HAP-1 (cell line): ENCODE measurements around the gene MED26.
A peak's percentile ranks its signal among the peaks of the same experiment; 100 is the strongest.
"Not testable (repeated sequence)": the region's sequence is repeated elsewhere in the genome, so short reads cannot be mapped to it uniquely, and the experiment has no call there.

Source experiments
- DNase-seq, 2 experiments: peaks; one replicate each; pipeline ENCODE4 v3.0.0-alpha.2; 2016 to 2020; ENCODE audit warnings: low spot score in 2 of 2
- H3K27me3 ChIP-seq: fragments of 250-450 bp; sonication (Bioruptor Pico); 2 replicates; pipeline ENCODE4 v1.5.1; 2020; ENCODE audit warnings: low read depth, mild to moderate bottlenecking, moderate library complexity
- H3K36me3 ChIP-seq: fragments of 250-450 bp; sonication (Bioruptor Pico); replicated peaks from 2 replicates; pipeline ENCODE4 v1.5.1; 2020; ENCODE audit warnings: mild to moderate bottlenecking
- H3K4me1 ChIP-seq: fragments of 250-450 bp; sonication (Bioruptor Pico); 2 replicates; pipeline ENCODE4 v1.5.1; 2020; ENCODE audit warnings: mild to moderate bottlenecking
- H3K4me3 ChIP-seq: fragments of 250-450 bp; sonication (Bioruptor Pico); 2 replicates; pipeline ENCODE4 v1.5.1; 2020; ENCODE audit warnings: mild to moderate bottlenecking, moderate library complexity
- H3K9me3 ChIP-seq: fragments of 250-450 bp; sonication (Bioruptor Pico); 2 replicates; pipeline ENCODE4 v1.5.1; 2020; ENCODE audit warnings: mild to moderate bottlenecking, moderate library complexity
- in situ Hi-C: fragments of 300-500 bp; cut with MboI; formaldehyde crosslinking; loops from 3 replicates; pipeline ENCODE4 v1.14.3; 2020; ENCODE audit warnings: low sequenced_read_pairs, inconsistent platforms, mixed read lengths

Gene MED26, protein sequence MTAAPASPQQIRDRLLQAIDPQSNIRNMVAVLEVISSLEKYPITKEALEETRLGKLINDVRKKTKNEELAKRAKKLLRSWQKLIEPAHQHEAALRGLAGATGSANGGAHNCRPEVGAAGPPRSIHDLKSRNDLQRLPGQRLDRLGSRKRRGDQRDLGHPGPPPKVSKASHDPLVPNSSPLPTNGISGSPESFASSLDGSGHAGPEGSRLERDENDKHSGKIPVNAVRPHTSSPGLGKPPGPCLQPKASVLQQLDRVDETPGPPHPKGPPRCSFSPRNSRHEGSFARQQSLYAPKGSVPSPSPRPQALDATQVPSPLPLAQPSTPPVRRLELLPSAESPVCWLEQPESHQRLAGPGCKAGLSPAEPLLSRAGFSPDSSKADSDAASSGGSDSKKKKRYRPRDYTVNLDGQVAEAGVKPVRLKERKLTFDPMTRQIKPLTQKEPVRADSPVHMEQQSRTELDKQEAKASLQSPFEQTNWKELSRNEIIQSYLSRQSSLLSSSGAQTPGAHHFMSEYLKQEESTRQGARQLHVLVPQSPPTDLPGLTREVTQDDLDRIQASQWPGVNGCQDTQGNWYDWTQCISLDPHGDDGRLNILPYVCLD

DNA sequence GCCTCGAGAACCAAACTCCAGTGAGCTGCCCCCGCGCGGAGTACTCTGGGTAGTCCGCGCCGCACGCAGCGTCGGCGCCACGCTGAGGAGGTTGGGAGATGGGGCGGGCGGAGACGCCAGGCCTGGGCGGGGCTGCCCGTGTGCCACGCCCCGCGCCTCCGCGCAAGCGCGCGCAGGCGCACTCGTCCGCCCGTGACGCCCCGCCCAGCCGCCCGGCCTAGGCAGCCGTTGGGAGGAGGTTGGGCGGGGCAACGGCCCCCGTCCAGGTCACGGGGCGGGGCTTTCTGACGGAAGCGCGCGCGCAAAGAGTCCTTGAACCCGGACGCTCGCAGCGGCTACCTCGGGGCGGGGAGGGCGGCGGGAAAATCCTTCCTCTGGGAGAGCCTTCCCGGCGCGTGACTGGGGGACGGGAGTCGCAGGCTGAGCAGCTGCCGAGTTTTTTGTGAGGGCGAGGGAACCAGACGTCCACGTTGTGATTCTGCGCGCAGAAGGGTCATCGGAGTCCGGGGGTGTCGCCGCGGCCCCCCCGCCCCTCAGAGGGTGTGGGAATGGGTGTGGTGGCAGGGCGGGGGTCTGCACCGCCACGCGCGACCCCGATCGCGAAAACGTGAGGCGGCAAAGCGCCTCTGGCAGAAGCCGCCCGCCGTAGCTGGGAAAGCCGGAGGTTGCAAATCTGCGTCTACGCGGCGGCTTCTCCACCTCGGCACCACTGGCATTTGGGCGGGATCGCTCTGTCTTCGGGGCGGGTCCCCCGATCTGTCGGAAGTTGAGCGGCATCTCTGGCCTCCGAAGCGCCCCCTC is at the start of gene MED26:
Gene MED26, minus strand, starts transcription at position 22 of the 801 bp plus-strand sequence. CDS start 261 bp downstream, outside the sequence.
- Histone ChIP-seq H3K4me3 (peak within 1 kb of the TSS; percentile 95), H3K4me1 (peaks cover 5% of the 10 kb centered on the region), H3K9me3 (no peaks in the 10 kb centered on the region), H3K36me3 (peaks cover 22% of the 10 kb centered on the region), H3K27me3 (no peaks in the 10 kb centered on the region)
- in situ Hi-C loops, result no loop called here
- peak; percentile 86 to 98 for DNase-seq

DNA sequence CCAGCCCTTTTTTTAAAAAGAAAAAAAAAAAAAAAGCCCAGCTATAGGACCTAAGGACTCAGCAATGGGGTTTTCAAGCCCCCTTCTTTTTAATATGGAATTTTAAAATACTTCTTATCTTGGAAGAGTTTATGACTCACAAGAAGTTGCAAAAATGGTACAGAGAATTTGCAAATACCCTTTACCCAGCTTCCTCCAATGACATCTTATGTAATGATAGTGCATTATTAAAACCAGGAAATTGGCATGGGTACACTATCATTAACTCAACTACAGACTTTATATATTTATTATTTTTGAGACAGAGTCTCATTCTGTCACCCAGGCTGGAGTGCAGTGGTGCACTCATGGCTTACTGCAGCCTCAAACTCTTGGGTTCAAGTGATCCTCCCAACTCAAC is 49.1 kb upstream of the MED26 start:
- no peak for DNase-seq
- Histone ChIP-seq H3K27me3 (no peaks in the 10 kb centered on the region), H3K4me3 (no peak overlapping the region), H3K36me3 (peaks cover 22% of the 10 kb centered on the region), H3K4me1 (no peaks in the 10 kb centered on the region), H3K9me3 (no peaks in the 10 kb centered on the region)
- in situ Hi-C loops, result no loop called here

DNA sequence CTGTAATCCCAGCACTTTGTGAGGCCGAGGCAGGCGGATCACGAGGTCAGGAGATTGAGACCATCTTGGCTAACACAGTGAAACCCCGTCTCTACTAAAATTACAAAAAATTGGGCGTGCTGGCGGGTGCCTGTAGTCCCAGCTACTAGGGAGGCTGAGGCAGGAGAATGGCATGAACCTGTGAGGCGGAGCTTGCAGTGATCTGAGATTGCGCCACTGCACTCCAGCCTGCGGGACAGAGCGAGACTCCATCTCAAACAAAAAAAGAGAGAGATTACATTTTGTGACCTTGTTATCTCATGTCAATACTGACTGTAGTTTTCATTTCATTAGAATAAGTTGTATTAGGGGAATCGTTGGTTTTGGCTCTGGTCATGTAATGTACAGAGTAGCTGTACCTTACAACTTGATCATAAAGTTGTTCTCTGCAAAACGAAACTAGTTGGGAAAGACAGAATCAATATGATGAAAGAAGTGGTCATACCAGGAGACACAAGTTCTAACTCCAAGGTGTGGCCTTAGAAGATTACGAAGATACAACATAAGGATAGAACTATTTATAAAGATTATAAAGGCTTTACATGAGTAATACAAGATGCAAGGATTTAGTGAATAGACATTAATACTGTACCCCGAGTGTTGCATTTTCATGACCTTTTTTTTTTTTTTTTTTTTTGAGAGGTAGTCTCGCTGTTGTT is 48.2 kb upstream of the MED26 start:
- H3K36me3 ChIP-seq, result peaks cover 17% of the 10 kb centered on the region
- in situ Hi-C loops, result no loop called here
- DNase-seq, result no peak
- no peaks in the 10 kb centered on the region for H3K27me3 ChIP-seq
- no peaks in the 10 kb centered on the region for H3K4me1 ChIP-seq
- H3K9me3 ChIP-seq, result no peaks in the 10 kb centered on the region
- no peak overlapping the region for H3K4me3 ChIP-seq

DNA sequence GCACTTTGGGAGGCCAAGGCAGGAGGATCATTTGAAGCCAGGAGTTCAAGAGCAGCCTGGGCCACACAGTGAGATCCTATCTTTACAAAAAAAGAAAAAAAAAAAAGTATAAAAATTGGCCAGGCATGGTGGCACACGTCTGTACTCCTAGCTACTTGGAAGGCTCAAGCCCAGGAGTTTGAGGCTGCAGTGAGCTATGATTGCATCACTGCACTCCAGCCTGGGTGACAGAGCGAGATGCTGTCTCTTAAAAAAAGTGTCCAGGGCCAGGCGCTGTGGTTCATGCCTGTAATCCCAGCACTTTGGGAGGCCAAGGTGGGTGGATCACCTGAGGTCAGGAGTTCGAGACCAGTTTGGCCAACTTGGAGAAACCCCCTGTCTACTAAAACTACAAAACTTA is 45.8 kb upstream of the MED26 start:
- H3K9me3 ChIP-seq, H3K4me1 ChIP-seq, H3K36me3 ChIP-seq, in situ Hi-C loops, DNase-seq, H3K27me3 ChIP-seq, H3K4me3 ChIP-seq: not testable (repeated sequence)

GRCh38 chr19:16673231-16673630 is 45.2 kb upstream of the MED26 start:
- H3K36me3 ChIP-seq, result no peaks in the 10 kb centered on the region; the same call in 1 of the 2 replicates
- H3K9me3 ChIP-seq, result no peaks in the 10 kb centered on the region
- no peaks in the 10 kb centered on the region for H3K27me3 ChIP-seq
- no peak overlapping the region for H3K4me3 ChIP-seq
- DNase-seq, result no peak
- in situ Hi-C loops, result no loop called here
- no peaks in the 10 kb centered on the region for H3K4me1 ChIP-seq

- DNase-seq, result no peak
- in situ Hi-C loops, result no loop called here
- no peaks in the 10 kb centered on the region for H3K4me1 ChIP-seq
Observed at GRCh38 chr19:16671652-16672274, 43.8 kb upstream of the MED26 start.

GRCh38 chr19:16670291-16670690 is 42.3 kb upstream of the MED26 start:
- in situ Hi-C loops, result no loop called here
- DNase-seq, result no peak
- H3K4me1 ChIP-seq, result no peaks in the 10 kb centered on the region
- H3K4me3 ChIP-seq, result no peak overlapping the region
- no peaks in the 10 kb centered on the region for H3K27me3 ChIP-seq
- no peaks in the 10 kb centered on the region for H3K9me3 ChIP-seq
- H3K36me3 ChIP-seq, result peaks cover 2% of the 10 kb centered on the region; the same call in 1 of the 2 replicates

More at GRCh38 chr19:16671652-16672274, 43.8 kb upstream of the MED26 start:
- Histone ChIP-seq H3K27me3 (no peaks in the 10 kb centered on the region), H3K9me3 (no peaks in the 10 kb centered on the region), H3K36me3 (no peaks in the 10 kb centered on the region; the same call in 1 of the 2 replicates), H3K4me3 (no peak overlapping the region)

DNA sequence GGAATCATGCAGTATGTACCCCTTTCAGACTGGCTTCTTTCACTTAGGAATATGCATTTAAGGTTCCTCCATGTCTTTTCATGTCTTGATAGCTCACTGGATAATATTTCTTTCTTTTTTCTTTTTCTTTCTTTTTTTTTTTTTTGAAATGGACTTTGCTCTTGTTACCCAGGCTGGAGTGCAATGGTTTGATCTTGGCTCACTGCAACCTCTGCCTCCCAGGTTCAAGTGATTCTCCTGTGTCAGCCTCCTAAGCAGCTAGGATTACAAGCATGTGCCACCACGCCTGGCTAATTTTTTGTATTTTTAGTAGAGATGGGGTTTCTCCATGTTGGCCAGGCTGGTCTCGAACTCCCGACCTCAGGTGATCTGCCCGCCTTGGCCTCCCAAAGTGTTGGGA is 40.7 kb upstream of the MED26 start:
- in situ Hi-C loops, H3K4me3 ChIP-seq, DNase-seq, H3K9me3 ChIP-seq, H3K27me3 ChIP-seq, H3K36me3 ChIP-seq, H3K4me1 ChIP-seq: not testable (repeated sequence)

- H3K4me3 ChIP-seq, result no peak overlapping the region
- no peak for DNase-seq
- peaks cover 2% of the 10 kb centered on the region; the same call in 1 of the 2 replicates for H3K36me3 ChIP-seq
- H3K27me3 ChIP-seq, result no peaks in the 10 kb centered on the region
- in situ Hi-C loops, result no loop called here
- no peaks in the 10 kb centered on the region for H3K4me1 ChIP-seq
- no peaks in the 10 kb centered on the region for H3K9me3 ChIP-seq
Observed at GRCh38 chr19:16668176-16668575, 40.2 kb upstream of the MED26 start.

DNA sequence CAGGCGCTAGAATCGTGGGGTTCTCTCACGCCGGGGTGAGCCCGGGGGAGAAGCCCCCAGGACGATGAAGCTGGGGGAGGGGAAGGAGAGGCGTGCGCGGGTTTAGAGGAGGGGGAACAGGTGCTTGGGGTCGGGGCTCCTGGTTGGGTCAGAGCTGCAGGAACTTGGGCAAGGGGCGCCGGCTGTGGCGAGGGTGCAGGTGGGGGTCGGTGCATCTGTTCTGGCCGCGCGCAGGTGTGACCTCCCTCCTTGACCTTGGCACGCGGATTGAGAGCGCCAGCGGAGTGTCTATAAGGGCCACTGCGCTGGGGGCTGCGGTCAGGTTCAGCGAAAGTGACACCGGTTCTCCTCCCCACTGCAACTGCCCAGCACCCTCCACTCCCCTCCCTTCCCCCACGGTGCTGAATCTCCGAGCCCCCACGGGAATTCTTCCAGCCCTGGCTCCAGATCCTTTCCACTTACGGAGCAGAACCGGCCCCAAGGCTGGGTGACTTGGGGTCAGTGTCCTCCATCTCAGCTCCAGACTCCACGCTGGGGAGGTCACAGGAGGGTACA is 33.6 kb upstream of the MED26 start:
- in situ Hi-C loops, result no loop called here

DNA sequence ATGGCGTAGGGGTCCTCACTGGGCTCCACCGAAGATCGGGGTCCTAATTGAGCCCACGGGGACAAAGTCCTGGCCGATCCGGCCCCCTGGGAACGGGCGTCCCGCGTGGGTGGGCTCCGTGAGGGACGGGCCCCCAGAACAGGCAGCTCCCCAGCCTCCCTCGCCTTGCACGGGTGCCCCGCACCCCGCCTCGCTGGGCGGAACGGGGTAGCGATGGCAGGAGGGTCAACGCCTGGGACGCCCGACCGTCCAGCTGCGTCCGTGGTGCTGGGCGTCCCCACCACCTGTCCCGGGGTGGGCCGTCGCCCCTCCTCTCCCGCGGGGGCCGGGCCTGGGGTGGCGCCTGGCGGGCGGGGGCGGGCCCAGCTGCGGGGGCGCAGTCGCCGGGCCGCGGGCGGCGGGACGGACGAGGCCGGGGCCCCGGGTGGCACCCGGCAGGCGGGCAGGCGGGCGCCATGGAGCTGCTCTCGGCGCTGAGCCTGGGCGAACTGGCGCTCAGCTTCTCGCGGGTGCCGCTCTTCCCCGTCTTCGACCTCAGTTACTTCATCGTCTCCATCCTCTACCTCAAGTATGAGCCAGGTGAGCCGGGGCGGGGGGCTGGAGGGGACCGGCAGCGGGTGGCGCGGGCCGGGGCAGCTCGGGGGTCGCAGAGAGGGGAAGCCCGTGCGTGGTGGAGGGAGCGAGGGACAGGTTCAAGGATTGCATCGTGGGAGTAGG is 32.9 kb upstream of the MED26 start, which contains the start of gene TMEM38A:
Gene TMEM38A, plus strand, starts transcription at position 377 of the 717 bp plus-strand sequence. Its CDS starts 79 bp downstream, at position 456.
- Histone ChIP-seq H3K4me1 (peaks cover 9% of the 10 kb centered on the region), H3K4me3 (peak within 1 kb of the TSS; percentile 81), H3K9me3 (no peaks in the 10 kb centered on the region), H3K36me3 (peaks cover 28% of the 10 kb centered on the region), H3K27me3 (no peaks in the 10 kb centered on the region)
- DNase-seq, result peak; percentile 36 to 71
- in situ Hi-C loops, result no loop called here

More for the DNA sequence above, 33.6 kb upstream of the MED26 start:
- peak overlapping the region; percentile 81 for H3K4me3 ChIP-seq
- no peaks in the 10 kb centered on the region for H3K27me3 ChIP-seq
- no peaks in the 10 kb centered on the region for H3K9me3 ChIP-seq
- peaks cover 24% of the 10 kb centered on the region for H3K36me3 ChIP-seq
- DNase-seq, result peak in 1 of 2 experiments; percentile 64
- H3K4me1 ChIP-seq, result peaks cover 9% of the 10 kb centered on the region
